COLO829 (cell line): Measurements from ENCODE around the gene MPST.

Source experiments
- DNase-seq: peaks from one replicate; pipeline ENCODE4 v3.0.0; 2012; ENCODE audit warnings: low spot score

Gene MPST

GRCh38 chr22:37022483-37023337 lies 3.2 kb downstream of the MPST start:
- DNase-seq = no peak

- no peak for DNase-seq
Measured at GRCh38 chr22:37023743-37024338, 4.3 kb downstream of the MPST start.

- no peak for DNase-seq
Measured at GRCh38 chr22:37024339-37025157, 5.0 kb downstream of the MPST start.

- no peak for DNase-seq
Measured at GRCh38 chr22:37025500-37026070, 6.0 kb downstream of the MPST start.

GRCh38 chr22:37026325-37026724 lies 6.8 kb downstream of the MPST start:
- no peak for DNase-seq

GRCh38 chr22:37027556-37027955 lies 8.0 kb downstream of the MPST start:
- DNase-seq = no peak

- DNase-seq = no peak
Measured at GRCh38 chr22:37028692-37029674, 9.4 kb downstream of the MPST start.

- no peak for DNase-seq
Measured at GRCh38 chr22:37030560-37031281, 11.2 kb downstream of the MPST start.

- no peak for DNase-seq
Measured at GRCh38 chr22:37032134-37032534, 12.6 kb downstream of the MPST start.

GRCh38 chr22:37032535-37033460 lies 13.3 kb downstream of the MPST start:
- no peak for DNase-seq

GRCh38 chr22:37033605-37034430 lies 14.3 kb downstream of the MPST start:
- no peak for DNase-seq

- no peak for DNase-seq
Measured at GRCh38 chr22:37036655-37037377, 17.3 kb downstream of the MPST start.

GRCh38 chr22:37037669-37038068 lies 18.1 kb downstream of the MPST start:
- DNase-seq = no peak

- no peak for DNase-seq
Measured at GRCh38 chr22:37039466-37039865, 19.9 kb downstream of the MPST start.

GRCh38 chr22:37043209-37043827 lies 23.8 kb downstream of the MPST start:
- no peak for DNase-seq

GRCh38 chr22:37043828-37044538 lies 24.4 kb downstream of the MPST start:
- peak; percentile 42 for DNase-seq
